ENCODE measurements around the gene ENPP3.

- no peak for TF ChIP-seq CTCF (IDR thresholded peaks at IDR 0.05)
- no peak for TF ChIP-seq POLR2A (IDR thresholded peaks at IDR 0.05)
These were observed 121.8 kb downstream of the ENPP3 start for GRCh38 chr6:131758920-131759319.

All from testis (tissue), 2 donors.